GM11168 (cell line): ENCODE results near the gene SLC35G4.

Experiments
- in situ Hi-C: fragments of 300-500 bp; cut with MboI; formaldehyde crosslinking; loops from one replicate; pipeline ENCODE4 v1.12.0; 2022; ENCODE audit warnings: low sequenced_read_pairs; ENCODE audit not compliant: unreplicated experiment

The SLC35G4 gene

DNA sequence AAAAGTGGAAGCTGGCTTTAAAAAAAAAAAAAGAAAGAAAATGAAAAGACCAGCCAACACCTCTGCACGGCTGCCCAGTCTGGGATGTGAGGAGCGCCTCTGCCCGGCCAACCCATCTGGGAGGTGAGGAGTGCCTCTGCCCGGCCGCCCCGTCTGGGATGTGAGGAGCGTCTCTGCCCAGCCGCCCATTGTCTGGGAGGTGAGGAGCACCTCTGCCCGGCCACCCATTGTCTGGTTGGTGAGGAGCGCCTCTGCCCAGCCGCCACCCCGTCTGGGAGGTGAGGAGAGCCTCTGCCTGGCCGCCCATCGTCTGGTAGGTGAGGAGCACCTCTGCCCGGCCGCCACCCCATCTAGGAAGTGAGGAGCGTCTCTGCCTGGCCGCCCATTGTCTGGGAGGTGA, 3.7 kb downstream of the SLC35G4 start:
- in situ Hi-C loops = loop anchor here (5.0 kb wide), 1 partner anchor 34 kb away; no protein-coding TSS in a partner anchor

GRCh38 chr18:11613611-11614010, 4.2 kb downstream of the SLC35G4 start:
- in situ Hi-C loops = loop anchor here (5.0 kb wide), 1 partner anchor 34 kb away; no protein-coding TSS in a partner anchor

- in situ Hi-C loops = loop anchor here (5.0 kb wide), 1 partner anchor 33 kb away; no protein-coding TSS in a partner anchor
These were observed 4.6 kb downstream of the SLC35G4 start for GRCh38 chr18:11614042-11614441.

DNA sequence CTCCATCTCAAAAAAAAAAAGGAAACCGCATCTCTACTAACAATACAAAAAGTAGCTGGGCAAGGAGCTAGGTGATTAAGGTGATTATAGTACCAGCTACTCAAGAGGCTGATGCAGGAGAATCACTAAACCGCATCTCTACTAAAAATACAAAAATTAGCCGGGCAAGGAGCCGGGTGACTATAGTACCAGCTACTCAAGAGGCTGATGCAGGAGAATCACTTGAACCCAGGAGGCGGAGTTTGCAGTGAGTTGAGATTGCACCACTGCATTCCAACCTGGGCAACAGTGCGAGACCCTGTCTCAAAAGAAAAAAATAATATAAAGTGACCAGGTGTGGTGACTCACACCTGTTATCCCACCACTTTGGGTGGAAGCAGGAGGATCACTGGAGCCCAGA, 5.6 kb downstream of the SLC35G4 start:
- in situ Hi-C loops = loop anchor here (5.0 kb wide), 1 partner anchor 32 kb away; no protein-coding TSS in a partner anchor

DNA sequence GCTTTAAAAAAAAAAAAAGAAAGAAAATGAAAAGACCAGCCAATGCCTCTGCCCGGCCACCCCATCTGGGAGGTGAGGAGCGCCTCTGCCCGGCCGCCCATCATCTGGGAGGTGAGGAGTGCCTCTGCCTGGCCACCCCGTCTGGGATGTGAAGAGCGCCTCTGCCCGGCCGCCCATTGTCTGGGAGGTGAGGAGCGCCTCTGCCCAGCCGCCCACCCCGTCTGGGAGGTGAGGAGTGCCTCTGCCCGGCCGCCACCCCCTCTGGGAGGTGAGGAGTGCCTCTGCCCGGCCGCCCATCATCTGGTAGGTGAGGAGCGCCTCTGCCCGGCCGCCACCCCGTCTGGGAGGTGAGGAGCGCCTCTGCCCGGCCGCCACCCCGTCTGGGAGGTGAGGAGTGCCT, 37.9 kb downstream of the SLC35G4 start:
- in situ Hi-C loops = loop anchor here (5.0 kb wide), 1 partner anchor 35 kb away; no protein-coding TSS in a partner anchor

- in situ Hi-C loops = loop anchor here (5.0 kb wide), 1 partner anchor 36 kb away; no protein-coding TSS in a partner anchor
These were observed 38.4 kb downstream of the SLC35G4 start for GRCh38 chr18:11647804-11648203.

DNA sequence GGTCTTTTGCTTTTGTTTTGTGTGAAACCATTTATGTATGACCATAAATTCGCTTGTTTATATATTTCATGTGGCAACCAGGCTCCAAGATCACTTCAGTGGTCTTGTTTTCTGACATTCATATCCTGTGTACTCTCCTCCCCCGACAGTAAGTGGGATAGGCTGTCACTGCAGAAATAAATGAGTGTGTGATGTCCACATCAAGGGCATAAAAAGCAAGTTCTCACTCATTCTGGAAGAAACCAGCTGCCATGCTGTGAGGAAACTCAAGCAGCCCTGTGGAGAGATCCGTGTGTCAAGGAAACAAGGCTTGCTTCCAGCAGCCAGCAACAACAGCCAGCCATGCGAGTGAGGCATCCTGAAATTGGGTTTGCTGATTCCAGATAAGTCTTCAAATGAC, 40.4 kb downstream of the SLC35G4 start:
- in situ Hi-C loops = loop anchor here (5.0 kb wide), 2 partner anchors 38 to 87 kb away; no protein-coding TSS in a partner anchor

GRCh38 chr18:11651899-11652298, 42.5 kb downstream of the SLC35G4 start:
- in situ Hi-C loops = loop anchor here (5.0 kb wide), 1 partner anchor 85 kb away; no protein-coding TSS in a partner anchor

- in situ Hi-C loops = loop anchor here (5.0 kb wide), 1 partner anchor 84 kb away; no protein-coding TSS in a partner anchor
These were observed 44.1 kb downstream of the SLC35G4 start for GRCh38 chr18:11653521-11653920.

- in situ Hi-C loops = loop anchor here (5.0 kb wide), 1 partner anchor 82 kb away; no protein-coding TSS in a partner anchor
These were observed 45.6 kb downstream of the SLC35G4 start for GRCh38 chr18:11654736-11655605.

GRCh38 chr18:11655606-11655932, 46.2 kb downstream of the SLC35G4 start:
- in situ Hi-C loops = no loop called here

DNA sequence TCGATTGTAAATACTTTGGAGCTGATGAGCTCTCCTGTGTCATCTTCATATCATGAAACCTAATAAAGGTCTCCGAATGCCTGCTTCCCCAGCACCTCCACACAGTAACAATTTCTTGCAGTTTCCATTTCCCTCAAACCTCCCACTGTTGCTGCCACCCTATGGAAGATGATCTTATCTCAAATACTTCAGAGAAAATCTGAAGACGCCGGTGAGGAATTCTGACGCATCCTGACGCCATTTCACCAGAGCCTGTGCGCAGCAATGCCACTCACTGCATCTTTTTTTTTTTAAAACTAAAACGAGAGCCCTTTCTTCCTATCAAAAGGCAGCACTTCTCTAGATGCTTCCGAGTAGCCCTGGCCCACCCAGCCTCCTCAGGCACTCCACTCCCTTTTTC, 47.8 kb downstream of the SLC35G4 start:
- in situ Hi-C loops = no loop called here

- in situ Hi-C loops = no loop called here
These were observed 48.2 kb downstream of the SLC35G4 start for GRCh38 chr18:11657554-11657953.

- in situ Hi-C loops = no loop called here
These were observed 48.6 kb downstream of the SLC35G4 start for GRCh38 chr18:11658019-11658418.

- in situ Hi-C loops = no loop called here
These were observed 49.6 kb downstream of the SLC35G4 start for GRCh38 chr18:11658989-11659388.
